ENCODE measurements around the gene CWC15.

CWC15 gene

DNA sequence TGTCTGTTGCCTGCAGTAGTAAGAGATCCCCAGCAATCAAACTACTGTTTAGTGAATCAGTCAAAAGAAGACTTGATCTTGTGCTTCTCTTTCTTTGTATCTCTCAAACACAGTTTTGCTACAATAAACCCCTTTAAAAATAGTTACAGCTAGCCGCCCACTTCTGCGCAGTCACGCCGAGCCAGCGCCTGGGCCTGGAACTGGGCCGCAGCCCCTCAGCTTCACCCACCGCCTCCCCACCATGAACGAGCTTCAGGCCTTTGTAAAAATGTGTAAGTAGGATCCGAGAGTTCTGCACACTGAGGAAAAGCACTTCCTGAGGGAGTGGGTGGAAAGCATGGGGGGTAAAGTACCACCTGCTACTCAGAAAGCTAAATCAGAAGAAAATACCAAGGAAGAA lies 60.5 kb downstream of the CWC15 start:
- DNase-seq, result no peak
